Measurements from ENCODE around the gene IDUA.

IDUA gene

GRCh38 chr4:1028574-1029220 is 41.9 kb downstream of the IDUA start:
- H3K9ac ChIP-seq (ENCODE audit: insufficient read length, low read depth), result no peak overlapping the region
- peaks cover 6% of the 10 kb centered on the region for H3K27me3 ChIP-seq (ENCODE audit: insufficient read depth, insufficient read length)
- no peak for DNase-seq (ENCODE audit: low read depth, low spot score)
- peaks cover 19% of the 10 kb centered on the region for H3K36me3 ChIP-seq (ENCODE audit: insufficient read depth, insufficient read length, low read length)
- no peaks in the 10 kb centered on the region for H3K9me3 ChIP-seq (ENCODE audit: insufficient read depth, low read length)
- no peak overlapping the region for H3K4me3 ChIP-seq (ENCODE audit: insufficient read length, low read depth)
- peaks cover 22% of the 10 kb centered on the region for H3K4me1 ChIP-seq (ENCODE audit: insufficient read depth, insufficient read length)
- TF ChIP-seq ZNF274 (IDR thresholded peaks at IDR 0.05; ENCODE audit: low read depth, low read length), result no peak

- Histone ChIP-seq H3K4me3 (ENCODE audit: insufficient read length, low read depth) (no peak overlapping the region), H3K36me3 (ENCODE audit: insufficient read depth, insufficient read length, low read length) (peaks cover 15% of the 10 kb centered on the region), H3K4me1 (ENCODE audit: insufficient read depth, insufficient read length) (peaks cover 26% of the 10 kb centered on the region), H3K9me3 (ENCODE audit: insufficient read depth, low read length) (no peaks in the 10 kb centered on the region), H3K9ac (ENCODE audit: insufficient read length, low read depth) (peak overlapping the region; percentile 21), H3K27me3 (ENCODE audit: insufficient read depth, insufficient read length) (peaks cover 6% of the 10 kb centered on the region)
- DNase-seq (ENCODE audit: low read depth, low spot score), result no peak
- TF ChIP-seq SUZ12 (IDR thresholded peaks at IDR 0.05; ENCODE audit: extremely low read depth, insufficient read depth, insufficient read length) (no peak), YY1 (IDR thresholded peaks at IDR 0.05; ENCODE audit: insufficient read depth, insufficient read length) (no peak), ZNF274 (IDR thresholded peaks at IDR 0.05; ENCODE audit: low read depth, low read length) (no peak)
Measured at GRCh38 chr4:1029529-1029928, 42.7 kb downstream of the IDUA start.

- H3K36me3 ChIP-seq (ENCODE audit: insufficient read depth, insufficient read length, low read length), result peaks cover 11% of the 10 kb centered on the region
- H3K4me3 ChIP-seq (ENCODE audit: insufficient read length, low read depth), result no peak overlapping the region
- peak overlapping the region; percentile 21 for H3K9ac ChIP-seq (ENCODE audit: insufficient read length, low read depth)
- TF ChIP-seq SUZ12 (IDR thresholded peaks at IDR 0.05; ENCODE audit: extremely low read depth, insufficient read depth, insufficient read length) (no peak), YY1 (IDR thresholded peaks at IDR 0.05; ENCODE audit: insufficient read depth, insufficient read length) (no peak), ZNF274 (IDR thresholded peaks at IDR 0.05; ENCODE audit: low read depth, low read length) (no peak)
- H3K27me3 ChIP-seq (ENCODE audit: insufficient read depth, insufficient read length), result peaks cover 6% of the 10 kb centered on the region
- H3K9me3 ChIP-seq (ENCODE audit: insufficient read depth, low read length), result no peaks in the 10 kb centered on the region
- H3K4me1 ChIP-seq (ENCODE audit: insufficient read depth, insufficient read length), result peaks cover 26% of the 10 kb centered on the region
- no peak for DNase-seq (ENCODE audit: low read depth, low spot score)
Measured at GRCh38 chr4:1030031-1030430, 43.2 kb downstream of the IDUA start.

- Histone ChIP-seq H3K27me3 (ENCODE audit: insufficient read depth, insufficient read length) (peaks cover 6% of the 10 kb centered on the region), H3K9ac (ENCODE audit: insufficient read length, low read depth) (no peak overlapping the region)
Measured at GRCh38 chr4:1030559-1030958, 43.7 kb downstream of the IDUA start.

GRCh38 chr4:1031346-1031745 is 44.5 kb downstream of the IDUA start:
- no peak overlapping the region for H3K4me3 ChIP-seq (ENCODE audit: insufficient read length, low read depth)
- peaks cover 29% of the 10 kb centered on the region for H3K4me1 ChIP-seq (ENCODE audit: insufficient read depth, insufficient read length)
- no peak for TF ChIP-seq YY1 (IDR thresholded peaks at IDR 0.05; ENCODE audit: insufficient read depth, insufficient read length)
- TF ChIP-seq SUZ12 (IDR thresholded peaks at IDR 0.05; ENCODE audit: extremely low read depth, insufficient read depth, insufficient read length), result no peak
- TF ChIP-seq ZNF274 (IDR thresholded peaks at IDR 0.05; ENCODE audit: low read depth, low read length), result no peak
- H3K9me3 ChIP-seq (ENCODE audit: insufficient read depth, low read length), result no peaks in the 10 kb centered on the region
- DNase-seq (ENCODE audit: low read depth, low spot score), result no peak
- peaks cover 6% of the 10 kb centered on the region for H3K27me3 ChIP-seq (ENCODE audit: insufficient read depth, insufficient read length)
- no peaks in the 10 kb centered on the region for H3K36me3 ChIP-seq (ENCODE audit: insufficient read depth, insufficient read length, low read length)
- H3K9ac ChIP-seq (ENCODE audit: insufficient read length, low read depth), result no peak overlapping the region

More at GRCh38 chr4:1030559-1030958, 43.7 kb downstream of the IDUA start:
- Histone ChIP-seq H3K9me3 (ENCODE audit: insufficient read depth, low read length) (no peaks in the 10 kb centered on the region), H3K36me3 (ENCODE audit: insufficient read depth, insufficient read length, low read length) (peaks cover 6% of the 10 kb centered on the region), H3K4me3 (ENCODE audit: insufficient read length, low read depth) (no peak overlapping the region), H3K4me1 (ENCODE audit: insufficient read depth, insufficient read length) (peaks cover 29% of the 10 kb centered on the region)
- no peak for DNase-seq (ENCODE audit: low read depth, low spot score)
- TF ChIP-seq SUZ12 (IDR thresholded peaks at IDR 0.05; ENCODE audit: extremely low read depth, insufficient read depth, insufficient read length) (no peak), ZNF274 (IDR thresholded peaks at IDR 0.05; ENCODE audit: low read depth, low read length) (no peak), YY1 (IDR thresholded peaks at IDR 0.05; ENCODE audit: insufficient read depth, insufficient read length) (no peak)

GRCh38 chr4:1031956-1032795 is 45.3 kb downstream of the IDUA start:
- no peak for DNase-seq (ENCODE audit: low read depth, low spot score)
- H3K4me1 ChIP-seq (ENCODE audit: insufficient read depth, insufficient read length), result peaks cover 31% of the 10 kb centered on the region
- H3K36me3 ChIP-seq (ENCODE audit: insufficient read depth, insufficient read length, low read length), result no peaks in the 10 kb centered on the region
- no peaks in the 10 kb centered on the region for H3K9me3 ChIP-seq (ENCODE audit: insufficient read depth, low read length)
- TF ChIP-seq ZNF274 (IDR thresholded peaks at IDR 0.05; ENCODE audit: low read depth, low read length), result no peak
- TF ChIP-seq YY1 (IDR thresholded peaks at IDR 0.05; ENCODE audit: insufficient read depth, insufficient read length), result no peak
- TF ChIP-seq SUZ12 (IDR thresholded peaks at IDR 0.05; ENCODE audit: extremely low read depth, insufficient read depth, insufficient read length), result no peak
- H3K4me3 ChIP-seq (ENCODE audit: insufficient read length, low read depth), result no peak overlapping the region
- H3K9ac ChIP-seq (ENCODE audit: insufficient read length, low read depth), result no peak overlapping the region
- peaks cover 6% of the 10 kb centered on the region for H3K27me3 ChIP-seq (ENCODE audit: insufficient read depth, insufficient read length)

GRCh38 chr4:1032861-1033260 is 46.0 kb downstream of the IDUA start:
- DNase-seq (ENCODE audit: low read depth, low spot score), result no peak
- H3K36me3 ChIP-seq (ENCODE audit: insufficient read depth, insufficient read length, low read length), result no peaks in the 10 kb centered on the region
- no peak overlapping the region for H3K4me3 ChIP-seq (ENCODE audit: insufficient read length, low read depth)
- H3K4me1 ChIP-seq (ENCODE audit: insufficient read depth, insufficient read length), result peaks cover 30% of the 10 kb centered on the region
- no peaks in the 10 kb centered on the region for H3K9me3 ChIP-seq (ENCODE audit: insufficient read depth, low read length)
- no peak overlapping the region for H3K9ac ChIP-seq (ENCODE audit: insufficient read length, low read depth)
- no peak for TF ChIP-seq SUZ12 (IDR thresholded peaks at IDR 0.05; ENCODE audit: extremely low read depth, insufficient read depth, insufficient read length)
- TF ChIP-seq YY1 (IDR thresholded peaks at IDR 0.05; ENCODE audit: insufficient read depth, insufficient read length), result no peak
- TF ChIP-seq ZNF274 (IDR thresholded peaks at IDR 0.05; ENCODE audit: low read depth, low read length), result no peak
- peaks cover 6% of the 10 kb centered on the region for H3K27me3 ChIP-seq (ENCODE audit: insufficient read depth, insufficient read length)

Data from NT2/D1 (cell line).